Heart left ventricle (tissue), 13 donors: ENCODE data around the gene WTIP.

Experiments used
- POLR2A ChIP-seq, 2 donors: fragments of 450-650 bp; IDR thresholded peaks; one replicate each; pipeline ENCODE4 v1.6.1; 2017; ENCODE audit warnings: antibody characterized with exemption in 2 of 2, mild to moderate bottlenecking in 2 of 2, moderate library complexity in 2 of 2
- TF ChIP-seq, protein P1 (sequence below), 12 donors: fragments of 200-600 bp; sonication (generic) in 4 of 12; IDR thresholded peaks; one replicate each; pipeline versions ENCODE4 v1.5.0 to v1.8.0; 2018 to 2022; ENCODE audit warnings: antibody characterized with exemption in 12 of 12, mild to moderate bottlenecking in 5 of 12
- donor health status: ischemic (EF 13 %, LVEDD 7.1; RV severe dilation, severe dysfunction).
- donor health status: DM: no; HTN: yes; CAD: no.
- donor health status: DM: no; HTN: no; CAD: no.
- donor health status: ischemic (EF 25% LVEDD 6.9; RV normal size, moderate dysfunction).
- donor health status: ischemic (EF 25% LVEDD 5.7; RV mildly dilated, moderate dysfunction).
- donor health status: ischemic (EF 35%, LVEDD 5.7; RV mildly dilated, moderate dysfunction).
- donor health status: nonischemic (EF 11% LVEDD 7.7; RV severe dilation, severe dysfunction).
- donor health status: DM: yes; HTN: yes; CAD: no.
- donor health status: PGD.
- donor health status: ischemic (EF 29% LVEDD 5.4; RV normal size, mild dysfunction).
- donor health status: nonischemic (EF 23%, LVEDD 6.1; RV moderate dilation, normal function).

DNA sequence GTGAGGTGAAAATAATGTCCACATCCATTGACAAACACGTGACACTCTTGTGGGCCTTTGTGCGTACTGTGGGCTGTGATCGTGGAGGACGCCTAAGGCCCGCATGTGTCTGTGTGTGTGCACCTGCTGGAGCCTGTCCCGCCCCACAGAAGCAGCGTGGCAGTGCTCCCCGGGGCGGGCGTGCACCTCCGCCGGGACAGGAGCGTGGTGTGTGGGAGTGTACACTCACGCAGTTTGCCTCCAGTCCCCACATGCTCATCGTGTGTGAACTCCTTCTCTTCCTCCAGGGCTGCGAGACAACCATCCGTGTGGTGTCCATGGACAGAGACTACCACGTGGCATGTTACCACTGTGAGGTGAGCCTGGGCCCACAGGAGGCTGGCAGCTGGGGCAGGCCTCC lies 13.9 kb downstream of the WTIP start:
- TF ChIP-seq, protein P1, sequence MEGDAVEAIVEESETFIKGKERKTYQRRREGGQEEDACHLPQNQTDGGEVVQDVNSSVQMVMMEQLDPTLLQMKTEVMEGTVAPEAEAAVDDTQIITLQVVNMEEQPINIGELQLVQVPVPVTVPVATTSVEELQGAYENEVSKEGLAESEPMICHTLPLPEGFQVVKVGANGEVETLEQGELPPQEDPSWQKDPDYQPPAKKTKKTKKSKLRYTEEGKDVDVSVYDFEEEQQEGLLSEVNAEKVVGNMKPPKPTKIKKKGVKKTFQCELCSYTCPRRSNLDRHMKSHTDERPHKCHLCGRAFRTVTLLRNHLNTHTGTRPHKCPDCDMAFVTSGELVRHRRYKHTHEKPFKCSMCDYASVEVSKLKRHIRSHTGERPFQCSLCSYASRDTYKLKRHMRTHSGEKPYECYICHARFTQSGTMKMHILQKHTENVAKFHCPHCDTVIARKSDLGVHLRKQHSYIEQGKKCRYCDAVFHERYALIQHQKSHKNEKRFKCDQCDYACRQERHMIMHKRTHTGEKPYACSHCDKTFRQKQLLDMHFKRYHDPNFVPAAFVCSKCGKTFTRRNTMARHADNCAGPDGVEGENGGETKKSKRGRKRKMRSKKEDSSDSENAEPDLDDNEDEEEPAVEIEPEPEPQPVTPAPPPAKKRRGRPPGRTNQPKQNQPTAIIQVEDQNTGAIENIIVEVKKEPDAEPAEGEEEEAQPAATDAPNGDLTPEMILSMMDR (IDR thresholded peaks at IDR 0.05): no peak
- TF ChIP-seq POLR2A (IDR thresholded peaks at IDR 0.05): no peak
